ENCODE data around the gene PELI2. TPM values are rescaled to one million over a fixed set of nuclear protein-coding genes. Genes with fewer than 3 reads are reported as not detected.

PELI2 gene
- total RNA-seq, 1 experiment from 2014 or later: 0.19 TPM

DNA sequence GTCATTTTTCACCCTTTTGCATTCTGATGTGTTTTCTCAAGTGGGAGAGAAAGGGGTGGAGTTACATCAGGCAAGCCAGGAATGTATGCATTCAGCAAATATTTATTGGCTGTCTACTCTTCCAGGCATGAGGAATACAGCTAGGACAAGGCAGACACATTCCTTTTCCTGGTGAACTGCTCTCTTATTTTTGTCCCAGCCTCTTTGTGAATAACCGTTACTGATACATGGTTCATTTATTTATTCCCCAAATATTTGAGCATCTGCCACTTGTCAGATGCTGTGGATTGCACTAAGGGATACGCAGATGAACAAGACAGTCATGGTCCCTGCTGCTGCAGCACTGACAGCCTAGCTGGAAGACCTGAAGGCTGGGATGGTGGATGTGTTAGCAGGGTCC lies 6.1 kb downstream of the PELI2 start:
- H3K36me3 Mint-ChIP-seq (ENCODE audit: insufficient read depth, unreplicated experiment): no peaks in the 10 kb centered on the region
- DNase-seq (ENCODE audit: unreplicated experiment): no peak
- ChIA-PET CTCF (no interaction called here), POLR2A (no interaction called here)
- H3K27me3 Mint-ChIP-seq (ENCODE audit: insufficient read depth, unreplicated experiment): peaks cover 44% of the 10 kb centered on the region
- H3K27ac Mint-ChIP-seq (ENCODE audit: low read depth, unreplicated experiment): no peak overlapping the region
- BruUV-seq (replicated peaks): no TSS peak
- H3K9me3 Mint-ChIP-seq (ENCODE audit: unreplicated experiment): no peaks in the 10 kb centered on the region
- intact Hi-C loops (cut with micrococcal nuclease): no loop called here
- no peak overlapping the region for H3K4me3 Mint-ChIP-seq (ENCODE audit: unreplicated experiment)
- no peak for TF ChIP-seq CTCF (IDR thresholded peaks at IDR 0.05; ENCODE audit: unreplicated experiment)
- no peaks in the 10 kb centered on the region for H3K4me1 Mint-ChIP-seq (ENCODE audit: insufficient read depth, unreplicated experiment)

DNA sequence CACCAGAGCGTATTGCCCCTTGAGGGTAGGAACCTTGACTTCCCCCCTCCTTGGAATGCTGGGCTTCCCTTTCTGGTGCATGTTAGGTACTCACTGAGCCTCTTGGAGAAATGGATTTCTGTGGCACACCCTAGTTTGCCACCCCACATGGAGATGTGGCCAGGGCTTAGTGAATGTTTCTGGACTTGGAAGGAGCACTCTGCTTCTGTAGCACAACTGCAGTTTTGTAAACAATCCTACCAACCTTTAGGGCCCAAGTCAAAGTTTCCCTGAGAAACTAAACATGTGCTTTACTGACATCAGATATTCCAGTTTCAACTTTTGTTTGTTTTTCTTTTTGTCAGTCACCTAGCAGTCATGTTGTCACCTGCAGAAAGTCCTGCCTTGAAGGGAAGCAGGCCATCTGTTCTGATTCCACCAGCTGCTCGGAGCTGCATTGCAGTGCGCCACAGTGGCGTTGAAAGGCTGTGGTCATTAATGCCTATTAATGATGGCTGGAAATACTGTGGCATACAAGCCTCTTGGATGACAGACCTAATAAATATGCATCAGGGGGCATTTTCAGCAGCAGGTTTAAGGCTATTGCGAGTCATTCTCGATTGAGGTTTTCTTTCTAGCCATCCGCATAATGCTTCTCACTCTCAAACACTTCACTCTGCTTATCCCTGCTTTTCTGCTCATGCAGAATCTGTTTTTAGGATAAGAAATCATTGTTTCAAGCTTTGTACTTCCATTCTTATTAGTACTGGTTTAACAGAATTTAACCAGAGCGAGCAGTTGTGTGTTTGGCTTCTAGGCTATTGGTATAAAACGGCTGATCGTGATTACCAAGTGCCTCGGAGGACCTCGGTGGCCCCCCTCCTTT lies 7.8 kb downstream of the PELI2 start:
- Mint-ChIP-seq H3K36me3 (ENCODE audit: insufficient read depth, unreplicated experiment) (no peaks in the 10 kb centered on the region), H3K4me1 (ENCODE audit: insufficient read depth, unreplicated experiment) (no peaks in the 10 kb centered on the region), H3K4me3 (ENCODE audit: unreplicated experiment) (no peak overlapping the region), H3K27ac (ENCODE audit: low read depth, unreplicated experiment) (no peak overlapping the region), H3K9me3 (ENCODE audit: unreplicated experiment) (no peaks in the 10 kb centered on the region), H3K27me3 (ENCODE audit: insufficient read depth, unreplicated experiment) (peaks cover 30% of the 10 kb centered on the region)
- BruUV-seq (replicated peaks): no TSS peak
- no peak for TF ChIP-seq CTCF (IDR thresholded peaks at IDR 0.05; ENCODE audit: unreplicated experiment)
- ChIA-PET CTCF (interaction anchor here (0.6 to 1.1 kb wide), 2 partner anchors 21 to 151 kb away, joined by 3 read pairs; no protein-coding TSS in a partner anchor), POLR2A (interaction anchor here (0.7 kb wide), 1 partner anchor 413 kb away, joined by 3 read pairs; no protein-coding TSS in a partner anchor)
- intact Hi-C loops (cut with micrococcal nuclease): no loop called here
- no peak for DNase-seq (ENCODE audit: unreplicated experiment)

DNA sequence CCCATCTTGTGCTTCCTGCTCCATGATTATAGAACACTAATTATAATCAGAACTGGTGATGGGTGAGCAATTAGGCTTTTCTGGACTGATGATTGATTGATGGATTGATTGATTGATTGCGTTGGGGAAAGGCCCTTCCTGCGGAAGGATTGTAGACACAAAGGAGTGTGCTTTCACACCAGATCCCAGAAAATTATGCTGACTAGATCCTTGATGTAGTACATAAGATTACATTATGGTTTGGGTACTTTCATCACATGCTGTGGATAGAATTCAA lies 8.4 kb downstream of the PELI2 start:
- H3K9me3 Mint-ChIP-seq (ENCODE audit: unreplicated experiment): no peaks in the 10 kb centered on the region
- intact Hi-C loops (cut with micrococcal nuclease): no loop called here
- peaks cover 30% of the 10 kb centered on the region for H3K27me3 Mint-ChIP-seq (ENCODE audit: insufficient read depth, unreplicated experiment)
- H3K4me3 Mint-ChIP-seq (ENCODE audit: unreplicated experiment): no peak overlapping the region
- ChIA-PET CTCF (interaction anchor here (0.6 kb wide), 1 partner anchor 22 kb away, joined by 3 read pairs; no protein-coding TSS in a partner anchor), POLR2A (interaction anchor here (0.7 kb wide), 1 partner anchor 374 kb away, joined by 3 read pairs; no protein-coding TSS in a partner anchor)
- no peaks in the 10 kb centered on the region for H3K4me1 Mint-ChIP-seq (ENCODE audit: insufficient read depth, unreplicated experiment)
- H3K27ac Mint-ChIP-seq (ENCODE audit: low read depth, unreplicated experiment): no peak overlapping the region
- no TSS peak for BruUV-seq (replicated peaks)
- no peak for DNase-seq (ENCODE audit: unreplicated experiment)
- H3K36me3 Mint-ChIP-seq (ENCODE audit: insufficient read depth, unreplicated experiment): no peaks in the 10 kb centered on the region
- TF ChIP-seq CTCF (IDR thresholded peaks at IDR 0.05; ENCODE audit: unreplicated experiment): no peak

DNA sequence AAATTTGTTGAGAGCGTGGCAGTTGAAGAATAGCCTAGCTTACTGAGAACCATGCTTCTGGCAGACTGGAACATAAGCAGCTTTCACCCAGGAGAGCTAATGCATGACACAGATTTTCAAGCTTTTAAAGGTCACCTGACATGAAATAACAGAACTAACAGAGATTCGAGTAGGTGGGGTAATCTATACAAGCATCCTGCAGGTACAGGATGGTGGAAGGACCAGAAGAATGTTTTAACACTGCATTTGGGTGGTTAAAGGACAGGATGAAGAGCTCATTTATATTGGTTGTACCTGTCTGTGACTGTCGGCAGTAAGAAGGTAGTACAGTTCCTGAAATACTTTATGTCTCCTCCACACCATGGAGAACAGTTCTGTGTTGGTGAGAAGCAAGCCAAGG lies 8.9 kb downstream of the PELI2 start:
- H3K27ac Mint-ChIP-seq (ENCODE audit: low read depth, unreplicated experiment): no peak overlapping the region
- peaks cover 31% of the 10 kb centered on the region for H3K27me3 Mint-ChIP-seq (ENCODE audit: insufficient read depth, unreplicated experiment)
- intact Hi-C loops (cut with micrococcal nuclease): no loop called here
- no TSS peak for BruUV-seq (replicated peaks)
- no peaks in the 10 kb centered on the region for H3K4me1 Mint-ChIP-seq (ENCODE audit: insufficient read depth, unreplicated experiment)
- no peak overlapping the region for H3K4me3 Mint-ChIP-seq (ENCODE audit: unreplicated experiment)
- DNase-seq (ENCODE audit: unreplicated experiment): no peak
- TF ChIP-seq CTCF (IDR thresholded peaks at IDR 0.05; ENCODE audit: unreplicated experiment): no peak
- no peaks in the 10 kb centered on the region for H3K9me3 Mint-ChIP-seq (ENCODE audit: unreplicated experiment)
- POLR2A ChIA-PET: interaction anchor here (0.7 kb wide), 1 partner anchor 374 kb away, joined by 3 read pairs; no protein-coding TSS in a partner anchor
- H3K36me3 Mint-ChIP-seq (ENCODE audit: insufficient read depth, unreplicated experiment): no peaks in the 10 kb centered on the region
- CTCF ChIA-PET: interaction anchor here (0.5 to 0.7 kb wide), 2 partner anchors 335 to 649 kb away, joined by 3 read pairs; no protein-coding TSS in a partner anchor
